Ishikawa (cell line): ENCODE results near the gene ZNF865.

Source experiments
- CEBPB ChIP-seq: IDR thresholded peaks from 2 replicates; pipeline ENCODE4 v1.6.1; 2012
- CREB1 ChIP-seq: IDR thresholded peaks from 2 replicates; pipeline ENCODE4 v1.6.1; 2012; ENCODE audit warnings: low read depth
- EGR1 ChIP-seq: IDR thresholded peaks from 2 replicates; pipeline ENCODE4 v1.6.1; 2012
- EP300 ChIP-seq: IDR thresholded peaks from 2 replicates; pipeline ENCODE4 v1.6.1; 2012; ENCODE audit warnings: borderline replicate concordance
- FOXM1 ChIP-seq: IDR thresholded peaks from 2 replicates; pipeline ENCODE4 v1.6.1; 2012; ENCODE audit warnings: low read depth, borderline replicate concordance
- NFIC ChIP-seq: IDR thresholded peaks from 2 replicates; pipeline ENCODE4 v1.6.1; 2012
- RAD21 ChIP-seq: IDR thresholded peaks from 2 replicates; pipeline ENCODE4 v1.6.1; 2012; ENCODE audit warnings: low read depth
- TAF1 ChIP-seq: IDR thresholded peaks from 2 replicates; pipeline ENCODE4 v1.6.1; 2012; ENCODE audit warnings: low read depth, mild to moderate bottlenecking
- TCF12 ChIP-seq: IDR thresholded peaks from 2 replicates; pipeline ENCODE4 v1.6.1; 2012; ENCODE audit warnings: low read depth
- TEAD4 ChIP-seq: IDR thresholded peaks from 2 replicates; pipeline ENCODE4 v1.6.1; 2012
- YY1 ChIP-seq: IDR thresholded peaks from 2 replicates; pipeline ENCODE4 v1.6.1; 2012; ENCODE audit warnings: low read depth
- ZBTB7A ChIP-seq: IDR thresholded peaks from 2 replicates; pipeline ENCODE4 v1.6.1; 2012; ENCODE audit warnings: low read depth
- TF ChIP-seq, protein P1 (sequence below): IDR thresholded peaks from 2 replicates; pipeline ENCODE4 v1.6.1; 2012
- TF ChIP-seq, protein P2 (sequence below): IDR thresholded peaks from 2 replicates; pipeline ENCODE4 v1.6.1; 2012
- TF ChIP-seq, protein P3 (sequence below): IDR thresholded peaks from 2 replicates; pipeline ENCODE4 v1.6.1; 2012; ENCODE audit warnings: low read depth, mild to moderate bottlenecking

ZNF865 gene

DNA sequence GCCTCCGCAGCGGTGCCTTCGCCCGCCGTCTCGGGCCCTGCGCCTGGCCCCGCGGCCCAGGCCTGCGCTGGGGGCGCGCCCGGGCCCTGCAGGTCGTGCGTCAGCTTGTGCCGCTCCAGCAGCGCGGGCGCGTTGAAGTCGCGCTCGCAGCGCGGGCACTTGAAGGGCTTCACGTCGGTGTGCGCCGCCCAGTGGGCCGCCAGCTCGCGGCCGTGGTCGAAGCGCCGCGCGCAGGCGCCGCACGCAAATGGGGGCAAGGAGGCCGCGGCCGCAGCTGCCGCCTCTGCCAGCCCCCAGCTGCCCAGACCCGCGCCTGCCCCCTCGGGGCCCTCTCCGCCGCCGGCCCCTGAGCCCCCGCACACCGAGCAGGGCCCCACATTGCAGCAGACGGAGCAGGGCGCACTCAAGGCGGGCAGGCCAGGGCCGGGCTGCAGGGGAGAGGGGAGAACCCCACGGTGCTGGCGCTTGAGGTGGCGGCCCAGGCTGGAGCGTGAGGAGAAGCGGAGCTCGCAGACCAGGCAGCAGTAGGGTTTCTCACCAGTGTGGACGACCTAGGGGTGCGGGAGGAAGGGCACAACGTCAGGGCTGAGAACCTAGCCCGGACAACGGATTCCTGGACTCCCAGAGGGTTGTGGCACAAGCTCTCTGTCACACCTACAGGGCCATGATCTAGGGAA, 12.2 kb upstream of the ZNF865 start:
- TF ChIP-seq, protein P1, sequence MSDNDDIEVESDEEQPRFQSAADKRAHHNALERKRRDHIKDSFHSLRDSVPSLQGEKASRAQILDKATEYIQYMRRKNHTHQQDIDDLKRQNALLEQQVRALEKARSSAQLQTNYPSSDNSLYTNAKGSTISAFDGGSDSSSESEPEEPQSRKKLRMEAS = no peak
- TF ChIP-seq TEAD4 (no peak), CEBPB (no peak), TAF1 (no peak), FOXM1 (no peak), CREB1 (no peak), RAD21 (no peak), YY1 (no peak), ZBTB7A (no peak)
- TF ChIP-seq, protein P2, sequence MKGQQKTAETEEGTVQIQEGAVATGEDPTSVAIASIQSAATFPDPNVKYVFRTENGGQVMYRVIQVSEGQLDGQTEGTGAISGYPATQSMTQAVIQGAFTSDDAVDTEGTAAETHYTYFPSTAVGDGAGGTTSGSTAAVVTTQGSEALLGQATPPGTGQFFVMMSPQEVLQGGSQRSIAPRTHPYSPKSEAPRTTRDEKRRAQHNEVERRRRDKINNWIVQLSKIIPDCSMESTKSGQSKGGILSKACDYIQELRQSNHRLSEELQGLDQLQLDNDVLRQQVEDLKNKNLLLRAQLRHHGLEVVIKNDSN = no peak

DNA sequence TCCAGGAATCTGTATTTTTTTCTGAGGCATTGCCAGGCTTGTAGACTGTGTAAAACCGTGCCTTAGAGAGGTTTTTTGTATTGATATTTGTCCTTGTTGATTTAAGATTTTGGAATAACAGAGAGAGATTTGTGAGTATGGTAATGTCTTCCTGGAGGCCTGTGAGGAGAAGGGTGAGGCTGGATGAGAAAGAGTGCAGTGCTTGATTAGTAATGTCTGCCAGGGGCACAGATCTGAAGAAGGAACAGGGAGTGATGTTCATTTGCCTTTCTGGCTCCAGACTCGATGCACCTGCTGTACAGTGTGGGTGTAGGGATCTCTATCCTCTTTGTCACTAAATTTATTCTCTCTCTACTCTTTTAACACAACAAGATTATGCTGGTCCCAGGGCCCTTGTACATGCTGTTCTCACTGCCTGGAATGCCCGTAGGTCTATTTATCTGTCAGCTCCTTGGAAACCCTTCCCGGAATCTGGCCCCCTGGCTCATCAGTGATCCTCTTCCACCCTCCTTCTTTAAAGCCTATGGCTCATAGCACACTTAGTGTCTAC, 10.4 kb upstream of the ZNF865 start:
- no peak for TF ChIP-seq CREB1
- TF ChIP-seq YY1 = no peak
- no peak for TF ChIP-seq CEBPB
- TF ChIP-seq FOXM1 = no peak
- TF ChIP-seq TCF12 = no peak
- TF ChIP-seq, protein P1 = no peak
- TF ChIP-seq EGR1 = no peak
- no peak for TF ChIP-seq ZBTB7A
- TF ChIP-seq, protein P2 = no peak

DNA sequence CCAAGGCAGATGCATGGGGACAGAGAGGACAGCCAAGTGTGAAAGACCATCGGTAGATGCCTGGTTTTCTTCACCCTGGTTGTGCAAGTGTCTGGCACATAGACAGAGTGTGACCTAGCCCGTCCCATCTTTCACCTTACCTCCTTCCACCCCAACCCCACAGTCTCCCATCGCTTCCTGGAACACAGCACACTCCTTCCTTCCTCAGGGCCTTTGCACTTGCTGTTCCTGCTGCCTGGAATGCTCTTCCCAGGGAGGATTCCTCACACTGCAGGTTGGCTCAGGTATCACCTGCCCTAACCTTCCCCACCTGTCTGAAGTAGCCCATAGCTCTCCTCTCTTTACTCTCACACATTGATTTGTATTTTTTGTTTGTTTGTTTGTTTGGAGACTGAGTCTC, 9.1 kb upstream of the ZNF865 start:
- TF ChIP-seq TAF1 = no peak
- TF ChIP-seq, protein P1 = no peak
- TF ChIP-seq CREB1 = no peak
- TF ChIP-seq CEBPB = no peak
- no peak for TF ChIP-seq TCF12
- TF ChIP-seq, protein P3, sequence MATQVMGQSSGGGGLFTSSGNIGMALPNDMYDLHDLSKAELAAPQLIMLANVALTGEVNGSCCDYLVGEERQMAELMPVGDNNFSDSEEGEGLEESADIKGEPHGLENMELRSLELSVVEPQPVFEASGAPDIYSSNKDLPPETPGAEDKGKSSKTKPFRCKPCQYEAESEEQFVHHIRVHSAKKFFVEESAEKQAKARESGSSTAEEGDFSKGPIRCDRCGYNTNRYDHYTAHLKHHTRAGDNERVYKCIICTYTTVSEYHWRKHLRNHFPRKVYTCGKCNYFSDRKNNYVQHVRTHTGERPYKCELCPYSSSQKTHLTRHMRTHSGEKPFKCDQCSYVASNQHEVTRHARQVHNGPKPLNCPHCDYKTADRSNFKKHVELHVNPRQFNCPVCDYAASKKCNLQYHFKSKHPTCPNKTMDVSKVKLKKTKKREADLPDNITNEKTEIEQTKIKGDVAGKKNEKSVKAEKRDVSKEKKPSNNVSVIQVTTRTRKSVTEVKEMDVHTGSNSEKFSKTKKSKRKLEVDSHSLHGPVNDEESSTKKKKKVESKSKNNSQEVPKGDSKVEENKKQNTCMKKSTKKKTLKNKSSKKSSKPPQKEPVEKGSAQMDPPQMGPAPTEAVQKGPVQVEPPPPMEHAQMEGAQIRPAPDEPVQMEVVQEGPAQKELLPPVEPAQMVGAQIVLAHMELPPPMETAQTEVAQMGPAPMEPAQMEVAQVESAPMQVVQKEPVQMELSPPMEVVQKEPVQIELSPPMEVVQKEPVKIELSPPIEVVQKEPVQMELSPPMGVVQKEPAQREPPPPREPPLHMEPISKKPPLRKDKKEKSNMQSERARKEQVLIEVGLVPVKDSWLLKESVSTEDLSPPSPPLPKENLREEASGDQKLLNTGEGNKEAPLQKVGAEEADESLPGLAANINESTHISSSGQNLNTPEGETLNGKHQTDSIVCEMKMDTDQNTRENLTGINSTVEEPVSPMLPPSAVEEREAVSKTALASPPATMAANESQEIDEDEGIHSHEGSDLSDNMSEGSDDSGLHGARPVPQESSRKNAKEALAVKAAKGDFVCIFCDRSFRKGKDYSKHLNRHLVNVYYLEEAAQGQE = no peak
- no peak for TF ChIP-seq RAD21
- no peak for TF ChIP-seq EP300
- TF ChIP-seq NFIC = no peak
- TF ChIP-seq ZBTB7A = no peak
- TF ChIP-seq, protein P2 = no peak
- no peak for TF ChIP-seq FOXM1
- no peak for TF ChIP-seq EGR1
- no peak for TF ChIP-seq YY1
- TF ChIP-seq TEAD4 = no peak

DNA sequence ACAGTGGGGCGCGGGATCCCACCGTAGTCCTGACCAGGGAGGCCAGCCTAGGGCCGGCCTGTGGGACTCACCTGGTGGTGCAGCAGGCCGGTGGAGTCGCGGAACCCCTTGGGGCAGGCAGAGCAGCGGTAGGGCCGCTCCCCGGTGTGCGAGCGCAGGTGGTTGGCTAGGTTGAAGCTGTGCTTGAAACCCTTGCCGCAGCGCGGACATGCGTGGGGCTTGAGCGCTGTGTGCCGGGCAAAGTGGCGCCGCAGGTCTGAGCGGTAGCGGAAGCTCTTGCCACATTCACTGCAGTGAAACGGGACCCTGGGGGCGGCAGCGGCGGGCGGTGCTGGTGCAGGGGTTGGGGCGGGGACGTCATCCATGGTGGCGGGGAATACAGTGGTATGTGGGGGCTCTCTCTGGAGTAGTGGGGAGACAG, 7.9 kb upstream of the ZNF865 start:
- no peak for TF ChIP-seq FOXM1
- TF ChIP-seq TAF1 = no peak
- TF ChIP-seq, protein P3 = no peak
- no peak for TF ChIP-seq YY1
- no peak for TF ChIP-seq RAD21
- no peak for TF ChIP-seq TCF12
- TF ChIP-seq, protein P1 = no peak
- no peak for TF ChIP-seq EP300
- TF ChIP-seq CEBPB = no peak
- no peak for TF ChIP-seq TEAD4
- no peak for TF ChIP-seq ZBTB7A
- TF ChIP-seq, protein P2 = no peak
- TF ChIP-seq EGR1 = no peak
